Raji (cell line): ENCODE data around the gene TNNT1.

Experiments
- POLR2A ChIP-seq: IDR thresholded peaks from 2 replicates; pipeline ENCODE4 v1.6.1; 2011; ENCODE audit warnings: low read depth, low read length, control low read depth; ENCODE audit not compliant: insufficient read depth

TNNT1 gene

DNA sequence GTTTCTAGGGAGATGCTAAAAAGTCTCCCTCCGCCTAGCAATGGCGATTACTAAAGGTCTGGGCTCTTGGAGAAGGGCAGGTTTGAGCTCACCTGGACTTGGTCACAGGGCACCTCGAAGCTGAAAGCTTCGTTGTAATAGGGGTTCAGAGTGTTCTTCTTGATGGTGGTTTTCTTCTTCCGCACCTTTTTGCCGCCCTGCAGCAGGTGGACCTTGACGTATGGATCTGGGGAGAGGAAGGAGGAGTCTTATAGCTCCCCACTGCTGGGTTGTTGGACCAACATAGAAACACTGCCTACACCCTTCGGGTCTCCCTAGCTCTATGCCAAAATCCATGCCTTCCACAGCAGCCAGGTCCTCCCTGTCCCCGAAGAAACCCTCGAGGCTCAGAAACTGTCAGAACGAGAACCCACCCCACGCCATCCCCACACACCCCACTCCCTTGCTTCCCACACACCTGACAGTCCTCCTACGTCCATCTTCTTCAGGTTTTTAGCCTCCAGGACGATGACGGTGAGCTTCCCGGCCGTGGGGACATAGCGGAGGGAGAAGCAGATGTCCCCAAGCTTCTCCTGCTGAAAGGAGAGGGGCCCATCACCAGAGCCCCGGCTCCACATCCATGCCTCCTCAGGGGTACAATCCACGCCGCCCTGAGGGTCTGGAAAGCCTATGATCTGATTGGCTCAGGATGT lies 25.6 kb upstream of the TNNT1 start:
- TF ChIP-seq POLR2A = no peak

- peak; percentile 46 for TF ChIP-seq POLR2A
Measured at GRCh38 chr19:55173714-55174409, 24.9 kb upstream of the TNNT1 start.

GRCh38 chr19:55173186-55173713 lies 24.2 kb upstream of the TNNT1 start:
- no peak for TF ChIP-seq POLR2A

DNA sequence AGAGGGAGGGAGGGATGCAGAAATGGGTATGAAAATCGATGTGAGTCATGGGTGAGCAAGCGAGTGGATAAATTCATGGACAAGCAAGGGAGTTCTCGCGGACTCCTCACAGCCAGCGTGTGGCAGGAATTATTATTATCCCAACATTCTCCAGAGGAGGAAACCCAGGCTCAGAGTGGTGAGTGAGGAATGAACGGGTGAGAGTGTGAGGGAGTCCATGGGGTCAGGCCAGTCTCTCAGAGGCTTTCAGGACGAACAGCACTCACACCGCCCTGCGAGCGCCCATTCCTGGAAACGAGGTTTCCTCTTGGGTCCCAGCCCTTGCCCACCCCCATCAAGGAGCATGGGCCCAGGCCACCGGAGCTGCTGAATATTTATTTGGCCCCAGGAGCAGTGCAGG lies 23.7 kb upstream of the TNNT1 start:
- no peak for TF ChIP-seq POLR2A

DNA sequence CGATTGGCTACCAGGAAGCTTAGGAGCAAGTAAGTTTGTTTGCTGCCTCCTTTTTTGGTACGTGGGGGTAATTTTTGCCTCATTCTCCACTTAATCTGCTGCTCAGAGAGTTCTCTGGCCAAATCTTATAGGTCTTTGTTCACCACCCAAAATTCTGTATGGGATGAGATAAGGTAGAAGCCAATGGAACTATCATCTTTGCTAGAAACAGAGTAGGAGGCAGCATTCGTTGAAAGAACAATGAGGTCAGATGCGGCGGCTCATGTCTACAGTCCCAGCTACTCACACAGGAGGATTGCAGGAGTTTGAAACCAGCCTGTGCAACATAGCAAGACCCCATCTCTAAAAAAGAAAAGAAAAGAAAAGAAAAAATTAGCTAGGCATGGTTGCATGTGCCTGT lies 22.4 kb upstream of the TNNT1 start:
- no peak for TF ChIP-seq POLR2A

GRCh38 chr19:55169136-55169535 lies 20.1 kb upstream of the TNNT1 start:
- TF ChIP-seq POLR2A = no peak

DNA sequence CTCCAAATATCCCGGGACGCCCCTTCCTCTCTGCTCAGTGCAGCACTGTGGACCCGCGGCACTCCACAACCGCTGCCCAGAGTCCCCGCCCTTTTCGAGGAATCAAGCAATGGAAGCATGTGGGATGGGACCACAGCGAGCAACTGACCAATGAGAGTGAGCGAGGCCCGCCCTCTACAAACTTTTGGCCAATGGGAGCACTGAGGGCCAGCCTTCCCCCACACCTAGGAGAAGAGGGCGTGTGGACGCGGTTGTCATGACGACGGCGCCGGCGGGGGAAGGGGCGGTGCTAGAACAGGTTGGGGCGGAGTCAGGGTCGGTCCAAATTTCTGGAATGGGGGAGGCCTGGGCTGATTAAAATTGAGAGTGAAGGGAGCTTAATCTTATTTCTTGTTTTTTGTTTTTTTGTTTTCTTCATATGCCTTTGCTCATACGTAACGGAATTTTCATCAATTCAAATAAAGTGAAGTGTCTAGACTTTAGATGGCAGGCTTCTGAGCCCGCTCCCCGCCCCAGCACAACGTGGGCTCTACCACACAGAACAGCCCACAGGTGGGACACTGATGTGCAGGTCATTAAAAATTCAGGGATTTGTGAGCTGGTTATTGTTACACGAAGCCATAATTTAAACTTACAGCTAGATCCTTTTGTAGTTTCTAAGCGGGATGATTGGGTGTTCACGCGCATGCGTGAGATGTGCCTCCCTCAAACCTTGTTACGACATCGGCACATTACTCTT lies 17.7 kb upstream of the TNNT1 start, which contains the start of gene DNAAF3:
Gene DNAAF3, minus strand, starts transcription at position 84 of the 739 bp plus-strand sequence. CDS start 200 bp downstream, outside the sequence.
- TF ChIP-seq POLR2A = no peak

DNA sequence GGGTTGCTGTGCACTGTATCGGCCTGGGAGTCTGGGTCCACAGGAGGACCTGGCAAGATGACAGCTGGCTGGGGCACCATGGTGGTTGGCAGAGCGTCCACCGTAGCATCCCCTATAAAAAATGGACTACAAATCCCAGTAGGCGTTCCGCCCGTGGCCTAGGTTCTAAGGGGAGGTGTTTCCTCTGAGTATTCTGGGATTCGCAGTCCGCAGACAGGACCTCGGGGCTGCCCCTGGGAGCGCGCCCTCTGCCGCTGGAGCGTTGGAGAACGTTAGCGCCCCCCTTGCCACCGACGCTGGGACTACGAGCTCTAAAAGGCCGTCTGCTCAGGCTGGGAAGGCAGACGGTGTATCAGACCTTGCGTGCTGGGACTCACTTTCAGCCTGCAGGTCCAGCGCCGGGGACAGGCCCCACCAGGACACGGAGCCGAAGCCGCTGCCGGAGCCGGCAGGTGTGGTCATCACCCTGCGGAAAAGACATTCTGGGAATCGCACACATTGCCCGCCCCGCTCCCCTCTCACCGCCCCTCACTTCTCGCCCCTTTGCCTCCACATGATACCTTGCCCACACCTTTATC lies 17.0 kb upstream of the TNNT1 start:
- TF ChIP-seq POLR2A = no peak

DNA sequence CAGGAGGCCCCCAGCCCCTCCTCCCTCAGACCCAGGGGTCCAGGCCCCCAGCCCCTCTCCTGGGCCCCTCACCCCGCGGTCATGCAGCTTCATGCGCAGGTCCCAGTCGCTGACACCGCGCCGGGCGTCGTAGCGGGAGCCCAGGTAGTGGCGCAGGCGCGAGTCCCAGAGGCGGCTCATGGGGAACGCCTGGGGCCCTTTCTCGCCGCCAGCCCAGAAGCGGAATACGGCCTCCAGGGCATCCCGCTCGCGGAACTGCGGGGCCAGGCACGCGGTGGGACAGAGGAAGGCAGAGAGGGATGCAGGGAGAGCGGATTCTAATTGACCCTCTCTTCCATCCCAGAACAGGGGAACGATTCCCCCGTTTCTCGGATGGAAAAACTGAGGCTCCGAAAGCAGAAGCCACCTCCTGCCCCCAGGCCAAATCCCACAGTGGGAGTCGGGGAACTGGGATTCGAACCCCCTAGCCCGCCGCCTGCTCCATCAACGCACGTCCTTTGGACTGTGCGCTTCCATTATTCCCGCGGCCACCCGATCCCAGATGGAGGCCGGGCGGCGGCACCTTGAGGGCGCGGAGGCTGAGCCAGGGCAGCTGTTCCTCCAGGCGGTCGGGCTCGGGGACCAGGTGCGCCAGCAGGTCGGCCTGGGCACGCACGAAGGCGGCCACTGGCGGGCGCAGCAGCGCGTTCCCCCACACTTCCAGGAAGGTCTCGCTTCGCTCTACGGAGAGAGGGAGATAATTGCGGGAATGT lies 12.7 kb upstream of the TNNT1 start:
- TF ChIP-seq POLR2A = no peak

DNA sequence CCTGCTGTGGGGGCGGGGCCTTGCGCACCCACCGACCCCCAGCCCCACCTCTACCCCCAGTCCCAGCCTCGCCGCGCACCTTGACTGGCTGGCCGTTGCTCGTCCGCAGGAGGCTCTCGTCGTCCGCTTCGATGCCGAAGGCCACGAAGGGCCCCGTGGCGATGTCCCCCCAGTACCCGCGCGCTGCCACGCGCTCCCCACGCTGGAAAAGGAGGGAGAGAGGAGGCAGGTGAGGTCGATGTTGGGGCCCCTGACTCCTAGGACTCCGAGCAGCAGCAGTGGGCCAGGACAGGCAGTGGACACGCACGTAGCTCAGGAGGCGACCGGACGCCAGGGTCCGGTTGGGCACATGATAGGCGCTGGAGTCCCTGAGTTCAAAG lies 12.0 kb upstream of the TNNT1 start:
- TF ChIP-seq POLR2A = no peak

DNA sequence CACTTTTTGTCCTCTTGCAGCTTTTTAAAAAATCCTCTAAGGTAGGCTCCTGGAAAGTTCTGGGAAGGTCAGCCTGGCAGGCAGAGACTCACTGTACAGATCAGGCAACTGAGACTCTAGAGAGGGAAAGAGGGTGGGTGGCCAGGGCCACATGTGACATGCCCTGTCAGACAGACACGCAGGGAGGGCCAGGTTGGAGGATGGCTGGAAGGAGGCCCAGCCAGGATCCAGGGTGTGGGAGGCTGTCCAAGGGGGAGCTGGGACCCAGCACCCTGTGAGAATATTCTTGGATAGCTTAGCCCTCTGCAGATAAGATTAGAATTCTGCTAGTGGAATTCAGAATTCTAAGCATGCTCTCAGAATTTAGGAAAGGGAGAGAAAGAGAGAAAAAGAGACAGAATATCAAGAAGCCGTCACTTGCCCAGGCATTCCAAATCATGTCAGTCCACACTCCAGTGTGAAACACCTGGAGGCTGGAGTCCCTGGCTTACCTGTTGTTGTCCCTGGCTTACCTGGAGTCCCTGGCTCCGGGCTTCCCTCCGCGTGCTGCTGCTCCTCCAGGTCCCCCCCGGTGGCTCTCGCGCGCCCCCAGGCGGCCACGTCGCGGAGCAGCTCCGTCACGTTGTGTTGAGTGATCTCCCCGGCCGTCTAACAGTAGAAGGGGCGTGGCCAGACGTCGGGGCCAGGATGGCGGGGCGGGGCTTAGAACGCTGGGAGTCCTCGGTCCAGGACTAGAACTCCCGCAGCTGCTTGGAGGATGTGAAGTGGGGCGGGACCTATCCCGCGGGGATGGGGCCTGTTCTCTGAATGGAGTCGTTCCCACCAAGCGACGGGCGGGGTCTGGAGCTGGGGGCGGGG lies 11.4 kb upstream of the TNNT1 start:
- 0 out of 2 replicates have a peak, but pooled peaks have one; percentile 28 for TF ChIP-seq POLR2A

DNA sequence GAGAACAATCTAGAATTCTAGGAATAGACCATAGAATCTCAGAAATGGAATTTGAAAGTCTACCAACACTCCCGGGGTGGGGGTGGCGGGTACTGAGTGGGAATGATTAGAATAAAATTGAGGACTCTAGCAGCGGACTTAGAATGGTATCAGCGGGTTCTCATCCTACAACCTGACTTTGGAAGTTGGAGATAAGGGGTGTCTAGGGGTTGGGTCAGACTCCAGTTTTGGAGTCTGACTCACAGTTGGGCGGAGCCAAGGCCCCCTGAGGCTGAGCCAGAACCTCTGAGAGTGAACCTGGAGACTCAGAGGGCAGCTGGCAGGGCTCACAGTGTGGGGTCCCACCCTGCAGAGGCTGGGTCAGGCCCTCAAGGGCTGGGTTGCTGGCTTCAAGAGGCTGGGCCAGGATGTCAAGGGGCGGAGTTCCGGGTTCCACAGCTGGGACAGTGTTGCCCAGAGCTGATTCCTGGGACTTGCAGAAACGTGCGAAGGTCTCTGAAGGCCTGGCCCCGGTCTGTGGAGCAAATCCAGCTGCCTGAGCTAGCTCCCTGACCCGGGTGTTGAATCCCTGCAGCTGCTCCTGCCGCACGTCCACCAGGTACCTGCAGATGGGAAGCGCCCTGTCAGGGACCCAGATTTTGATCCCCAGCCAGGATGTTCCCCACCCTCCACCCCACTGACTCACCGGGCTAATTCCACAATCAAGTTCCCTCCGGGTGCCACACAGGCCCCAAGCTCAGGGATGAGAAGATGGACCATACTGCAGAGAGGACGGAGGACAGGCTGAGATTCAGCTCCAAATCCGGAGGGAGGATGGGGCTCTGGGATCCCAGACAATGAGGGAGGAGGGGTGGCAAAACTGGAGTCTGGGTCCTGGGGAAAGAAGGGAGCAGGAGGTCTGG lies 10.1 kb upstream of the TNNT1 start:
- TF ChIP-seq POLR2A = no peak

DNA sequence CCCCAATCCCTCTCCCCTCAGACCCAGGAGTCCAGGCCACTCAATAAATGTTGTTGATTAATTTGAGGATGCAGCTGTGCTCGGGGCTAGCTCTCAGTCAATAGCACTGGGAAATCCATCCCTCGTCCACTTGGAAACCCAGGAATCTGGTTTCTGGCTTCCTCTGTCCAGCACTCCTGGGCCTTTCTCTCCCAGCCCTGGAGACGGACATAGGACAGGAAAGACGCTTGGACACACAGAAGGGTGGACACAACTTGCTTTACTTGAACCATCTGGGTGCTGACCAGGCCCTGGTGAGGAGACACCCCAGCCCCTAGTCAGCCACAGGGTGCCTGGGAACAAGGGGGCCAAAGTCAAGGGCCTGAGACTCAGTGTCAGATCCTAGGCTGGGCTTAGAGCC lies 9.4 kb upstream of the TNNT1 start:
- TF ChIP-seq POLR2A = no peak
